BLaER1 treated with 17β-estradiol and CSF1 and Interleukin-3, amounts not matched to agents 10 nM and 100 nM (cell line): ENCODE data around the gene HLA-C.
A peak's percentile ranks its signal among the peaks of the same experiment; 100 is the strongest.
"Not testable (repeated sequence)": the region's sequence is repeated elsewhere in the genome, so short reads cannot be mapped to it uniquely, and the experiment has no call there.

Source experiments
- H3K27ac ChIP-seq, 11 experiments: shearing (Covaris generic); formaldehyde crosslinking; 2 replicates each; pipeline ENCODE4 v1.8.1; 2022
- H3K27me3 ChIP-seq, 11 experiments: shearing (Covaris generic); formaldehyde crosslinking; 2 replicates each; pipeline ENCODE4 v1.8.1; 2022
- H3K36me3 ChIP-seq, 11 experiments: shearing (Covaris generic); formaldehyde crosslinking; 2 replicates each; pipeline ENCODE4 v1.8.1; 2022
- H3K4me1 ChIP-seq, 10 experiments: shearing (Covaris generic); formaldehyde crosslinking; 2 replicates each; pipeline ENCODE4 v1.8.1; 2022
- H3K4me2 ChIP-seq, 11 experiments: shearing (Covaris generic); formaldehyde crosslinking; 2 replicates each; pipeline ENCODE4 v1.8.1; 2022
- H3K4me3 ChIP-seq, 10 experiments: shearing (Covaris generic); formaldehyde crosslinking; 2 replicates each; pipeline ENCODE4 v1.8.1; 2022
- H3K9ac ChIP-seq, 11 experiments: shearing (Covaris generic); formaldehyde crosslinking; 2 replicates each; pipeline ENCODE4 v1.8.1; 2022
- H3K9me3 ChIP-seq, 11 experiments: shearing (Covaris generic); formaldehyde crosslinking; replicated peaks in 1 of 11; 2 replicates each; pipeline ENCODE4 v1.8.1; 2022
- H4K20me1 ChIP-seq, 11 experiments: shearing (Covaris generic); formaldehyde crosslinking; 2 replicates each; pipeline ENCODE4 v1.8.1; 2022
- Cebpa-rat ChIP-seq, 11 experiments: shearing (Covaris generic); IDR thresholded peaks; 2 replicates each; pipeline ENCODE4 v1.8.1; 2022

The HLA-C gene

DNA sequence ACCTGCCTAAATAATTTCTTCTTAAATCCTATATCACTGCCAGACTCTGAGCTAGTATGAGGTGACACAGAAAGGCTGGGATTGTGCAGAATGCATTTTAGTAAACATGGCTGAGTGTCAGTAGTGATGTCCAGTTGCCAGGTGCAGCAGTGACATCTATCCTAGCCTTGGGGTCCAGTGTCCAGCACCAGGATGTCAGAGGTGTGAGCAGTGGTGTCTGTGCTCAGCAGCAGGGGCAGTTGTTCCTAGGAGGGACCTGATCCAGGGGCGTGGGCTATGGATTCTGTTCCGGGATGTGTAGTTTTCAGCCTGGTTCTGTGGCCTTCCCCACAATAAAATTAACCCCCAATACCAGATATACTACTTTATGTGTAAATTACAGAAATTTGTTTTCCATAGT, 6.0 kb downstream of the HLA-C start:
- no peak for TF ChIP-seq Cebpa-rat (IDR thresholded peaks at IDR 0.05)
- Histone ChIP-seq H3K27me3 (no peaks in the 10 kb centered on the region), H3K36me3 (peaks cover 10 to 21% (median 13%) of the 10 kb centered on the region in 11 experiments; a peak in 16 of 22 replicates), H3K9me3 (peaks cover 11 to 37% (median 23%) of the 10 kb centered on the region in 11 experiments; a peak in 20 of 22 replicates), H3K4me3 (no peak overlapping the region), H3K4me2 (no peak overlapping the region), H4K20me1 (peaks cover 0 to 23% (median 11%) of the 10 kb centered on the region in 11 experiments; a peak in 13 of 22 replicates), H3K9ac (no peak overlapping the region), H3K4me1 (peaks cover 0 to 7% (median 5%) of the 10 kb centered on the region in 10 experiments; a peak in 15 of 20 replicates), H3K27ac (no peak overlapping the region)

DNA sequence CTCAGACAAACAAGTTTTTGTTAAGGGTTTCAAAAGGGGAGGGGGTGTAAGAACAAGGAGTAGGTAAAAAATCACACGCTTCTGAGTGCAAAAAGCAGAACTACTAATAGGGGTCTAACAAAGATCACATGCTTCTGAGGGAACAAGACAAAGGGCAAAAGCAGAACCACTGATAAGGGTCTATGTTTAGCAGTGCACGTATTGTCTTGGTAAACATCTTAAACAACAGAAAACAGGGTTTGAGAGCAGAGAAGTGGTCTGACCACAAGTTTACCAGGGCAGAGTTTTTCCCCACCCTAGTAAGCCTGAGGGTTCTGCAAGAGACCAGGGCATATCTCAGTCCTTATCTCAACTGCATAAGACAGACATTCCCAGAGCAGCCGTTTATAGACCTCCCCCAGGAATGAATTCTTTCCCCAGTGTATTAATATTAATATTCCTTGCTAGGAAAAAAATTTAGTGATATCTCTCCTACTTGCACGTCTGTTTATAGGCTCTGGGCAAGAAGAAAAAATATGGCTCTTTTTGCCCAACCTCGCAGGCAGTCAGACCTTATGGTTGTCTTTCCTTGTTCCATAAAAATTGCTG, 8.5 kb downstream of the HLA-C start:
- not testable (repeated sequence) for H3K36me3 ChIP-seq, H3K27me3 ChIP-seq, H3K4me2 ChIP-seq, H3K9ac ChIP-seq, H3K27ac ChIP-seq, H4K20me1 ChIP-seq, H3K4me1 ChIP-seq, H3K4me3 ChIP-seq
- H3K9me3 ChIP-seq: peaks cover 11 to 37% (median 24%) of the 10 kb centered on the region in 11 experiments; a peak in 20 of 22 replicates

DNA sequence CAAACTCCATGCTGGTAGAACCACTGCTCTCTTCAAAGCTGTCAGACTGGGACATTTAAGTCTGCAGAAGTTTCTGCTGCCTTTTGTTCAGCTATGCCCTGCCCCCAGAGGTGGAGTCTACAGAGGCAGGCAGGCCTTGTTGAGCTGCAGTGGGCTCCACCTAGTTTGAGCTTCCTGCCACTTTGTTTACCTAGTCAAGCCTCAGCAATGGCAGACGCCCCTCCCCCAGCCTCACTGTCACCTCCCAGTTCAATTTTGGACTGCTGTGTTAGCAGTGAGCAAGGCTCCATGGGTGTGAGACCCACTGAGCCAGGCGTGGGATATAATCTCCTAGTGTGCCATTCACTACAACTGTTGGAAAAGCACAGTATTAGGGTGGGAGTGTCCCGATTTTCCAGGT, 11.9 kb downstream of the HLA-C start:
- not testable (repeated sequence) for H3K4me3 ChIP-seq, H3K4me2 ChIP-seq, H3K9ac ChIP-seq, H3K36me3 ChIP-seq, H4K20me1 ChIP-seq, H3K27me3 ChIP-seq, H3K27ac ChIP-seq, H3K4me1 ChIP-seq
- peaks cover 11 to 36% (median 24%) of the 10 kb centered on the region in 11 experiments; a peak in 20 of 22 replicates for H3K9me3 ChIP-seq

DNA sequence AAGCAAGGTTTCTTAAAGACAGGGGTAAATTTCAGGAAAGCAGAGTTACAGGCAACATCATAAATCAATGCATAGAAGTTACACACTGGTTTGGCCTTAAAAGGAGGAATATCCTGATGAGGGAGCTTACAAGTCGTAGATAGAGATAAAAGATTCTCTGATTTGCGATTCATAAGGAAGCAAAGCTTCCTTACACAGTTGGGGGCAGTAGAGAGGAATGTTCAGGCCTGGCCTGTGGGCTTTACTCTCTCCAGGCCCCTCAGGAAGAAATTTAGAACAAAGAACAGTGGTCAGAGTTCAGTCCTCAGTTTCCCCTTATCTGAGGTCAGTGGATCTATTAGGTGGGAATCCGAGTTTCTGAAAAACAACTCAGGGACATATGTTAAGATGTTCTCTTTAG, 19.3 kb downstream of the HLA-C start:
- Histone ChIP-seq H3K36me3 (no peaks in the 10 kb centered on the region), H3K27me3 (no peaks in the 10 kb centered on the region), H3K9ac (no peak overlapping the region), H4K20me1 (no peaks in the 10 kb centered on the region), H3K9me3 (peaks cover 7 to 13% (median 10%) of the 10 kb centered on the region in 11 experiments), H3K4me1 (no peaks in the 10 kb centered on the region), H3K4me3 (no peak overlapping the region), H3K27ac (no peak overlapping the region), H3K4me2 (no peak overlapping the region)
- TF ChIP-seq Cebpa-rat (IDR thresholded peaks at IDR 0.05): no peak

DNA sequence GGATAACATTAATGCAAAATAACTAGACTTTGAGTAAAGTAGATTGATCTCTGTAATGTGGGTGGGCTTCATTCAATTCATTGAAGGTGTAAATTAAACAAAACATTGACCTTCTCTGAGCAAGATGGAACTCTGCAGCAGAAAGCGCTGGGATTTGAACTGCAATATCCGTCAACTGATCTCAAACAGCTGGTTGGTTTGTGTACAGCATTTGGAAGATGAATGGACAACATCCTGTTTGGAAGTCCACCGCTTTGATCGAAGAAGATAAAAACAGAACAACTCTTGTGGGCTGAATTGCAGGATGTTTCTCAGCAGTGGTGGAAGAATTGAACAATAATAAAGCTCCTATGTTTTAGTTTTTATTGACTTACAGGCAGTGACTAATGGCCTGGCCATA, 20.6 kb downstream of the HLA-C start:
- Histone ChIP-seq H3K27ac (no peak overlapping the region), H3K4me3 (no peak overlapping the region), H4K20me1 (no peaks in the 10 kb centered on the region), H3K27me3 (no peaks in the 10 kb centered on the region), H3K4me1 (no peaks in the 10 kb centered on the region), H3K4me2 (no peak overlapping the region), H3K9me3 (peaks cover 21 to 26% (median 23%) of the 10 kb centered on the region in 11 experiments), H3K9ac (no peak overlapping the region), H3K36me3 (no peaks in the 10 kb centered on the region)
- no peak for TF ChIP-seq Cebpa-rat (IDR thresholded peaks at IDR 0.05)

DNA sequence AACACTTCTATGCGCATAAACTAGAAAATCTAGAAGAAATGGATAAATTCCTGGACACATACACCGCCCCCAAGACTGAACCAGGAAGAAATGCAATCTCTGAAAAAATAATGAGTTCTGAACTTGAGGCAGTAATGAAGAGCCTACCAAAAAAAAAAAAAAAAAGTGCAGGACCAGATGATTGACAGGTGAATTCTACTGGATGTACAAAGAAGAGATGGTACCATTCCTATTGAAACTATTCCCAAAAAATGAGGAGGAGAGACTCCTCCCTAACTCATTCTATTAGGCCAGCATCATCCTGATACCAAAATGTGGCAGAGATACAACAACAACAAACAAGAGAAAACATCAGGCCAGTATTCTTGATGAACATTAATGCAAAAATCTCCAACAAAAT, 22.7 kb downstream of the HLA-C start:
- H3K4me3 ChIP-seq: no peak overlapping the region
- no peaks in the 10 kb centered on the region for H3K4me1 ChIP-seq
- H4K20me1 ChIP-seq: no peaks in the 10 kb centered on the region
- no peak overlapping the region for H3K9ac ChIP-seq
- no peaks in the 10 kb centered on the region for H3K27me3 ChIP-seq
- H3K36me3 ChIP-seq: no peaks in the 10 kb centered on the region
- H3K9me3 ChIP-seq: peaks cover 23 to 31% (median 26%) of the 10 kb centered on the region in 11 experiments
- H3K4me2 ChIP-seq: no peak overlapping the region
- TF ChIP-seq Cebpa-rat (IDR thresholded peaks at IDR 0.05): no peak
- H3K27ac ChIP-seq: no peak overlapping the region

DNA sequence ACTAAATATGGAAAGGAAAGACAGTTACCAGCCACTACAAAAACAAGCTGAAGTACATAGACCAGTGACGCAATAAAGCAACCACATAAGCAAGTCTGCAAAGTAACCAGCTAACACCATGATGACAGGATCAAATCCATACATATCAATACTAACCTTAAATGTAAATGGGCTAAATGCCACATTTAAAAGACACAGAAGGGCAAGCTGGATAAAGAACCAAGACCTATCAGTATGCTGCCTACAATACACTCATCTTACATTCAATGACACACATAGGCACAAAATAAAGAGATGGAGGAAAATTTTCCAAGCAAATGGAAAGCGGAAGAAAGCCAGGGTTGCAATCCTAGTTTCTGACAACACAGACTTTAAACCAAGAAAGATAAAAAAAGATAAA, 24.1 kb downstream of the HLA-C start:
- no peak overlapping the region for H3K9ac ChIP-seq
- no peak for TF ChIP-seq Cebpa-rat (IDR thresholded peaks at IDR 0.05)
- no peaks in the 10 kb centered on the region for H4K20me1 ChIP-seq

DNA sequence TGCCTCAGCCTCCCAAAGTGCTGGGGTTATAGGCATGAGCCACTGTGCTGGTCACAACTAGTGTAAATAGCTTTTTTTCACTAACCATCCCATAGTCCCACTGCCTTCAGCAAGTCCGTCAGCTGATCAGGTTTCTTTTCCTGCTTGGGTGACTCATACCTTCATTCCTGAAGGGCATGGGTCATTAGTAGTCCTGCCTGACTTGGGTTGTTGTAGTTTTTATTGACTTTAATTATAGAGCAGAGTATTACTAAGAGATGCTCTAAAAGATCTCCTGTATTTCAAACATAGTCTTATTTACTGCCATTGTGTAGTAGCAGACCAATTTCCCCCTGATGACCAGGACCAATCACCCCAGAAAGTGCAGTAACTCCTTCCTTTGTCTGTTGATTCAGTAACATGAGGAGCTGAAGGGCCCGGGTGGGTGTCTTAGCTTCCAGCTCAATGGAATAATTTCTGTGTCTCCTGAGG, 25.8 kb downstream of the HLA-C start:
- no peaks in the 10 kb centered on the region for H4K20me1 ChIP-seq
- no peaks in the 10 kb centered on the region for H3K27me3 ChIP-seq
- peaks cover 23 to 31% (median 26%) of the 10 kb centered on the region in 11 experiments for H3K9me3 ChIP-seq
- no peak for TF ChIP-seq Cebpa-rat (IDR thresholded peaks at IDR 0.05)
- H3K9ac ChIP-seq: no peak overlapping the region
- no peaks in the 10 kb centered on the region for H3K36me3 ChIP-seq
- H3K27ac ChIP-seq: no peak overlapping the region
- H3K4me2 ChIP-seq: no peak overlapping the region
- no peaks in the 10 kb centered on the region for H3K4me1 ChIP-seq
- H3K4me3 ChIP-seq: no peak overlapping the region

More for the DNA sequence above, 24.1 kb downstream of the HLA-C start:
- no peak overlapping the region for H3K27ac ChIP-seq
- peaks cover 23 to 31% (median 26%) of the 10 kb centered on the region in 11 experiments for H3K9me3 ChIP-seq
- H3K27me3 ChIP-seq: no peaks in the 10 kb centered on the region
- no peak overlapping the region for H3K4me3 ChIP-seq
- H3K4me2 ChIP-seq: no peak overlapping the region
- H3K4me1 ChIP-seq: no peaks in the 10 kb centered on the region
- no peaks in the 10 kb centered on the region for H3K36me3 ChIP-seq

DNA sequence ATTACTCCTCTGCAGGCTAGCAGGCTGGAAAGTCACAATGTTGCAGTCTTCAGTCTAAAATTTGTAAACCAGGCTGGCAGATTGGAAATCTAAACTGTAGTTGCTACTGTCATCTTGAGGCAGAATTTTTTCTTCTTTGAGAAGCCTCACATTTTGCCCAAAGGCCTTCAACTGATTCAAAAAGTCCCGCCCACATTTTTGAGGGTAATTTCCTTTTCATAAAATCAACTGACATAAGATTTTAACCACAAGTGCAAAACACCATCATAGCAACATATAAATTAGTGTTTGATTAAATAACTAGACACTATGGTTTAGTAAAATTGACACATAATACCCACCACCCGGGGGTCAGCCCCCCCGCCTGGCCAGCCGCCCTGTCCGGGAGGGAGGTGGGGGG, 28.4 kb downstream of the HLA-C start:
- H3K27ac ChIP-seq: no peak overlapping the region
- no peak for TF ChIP-seq Cebpa-rat (IDR thresholded peaks at IDR 0.05)
- peaks cover 21 to 28% (median 26%) of the 10 kb centered on the region in 11 experiments for H3K9me3 ChIP-seq
- no peak overlapping the region for H3K9ac ChIP-seq
- no peaks in the 10 kb centered on the region for H3K27me3 ChIP-seq
- H3K4me1 ChIP-seq: no peaks in the 10 kb centered on the region
- H3K36me3 ChIP-seq: no peaks in the 10 kb centered on the region
- no peak overlapping the region for H3K4me3 ChIP-seq
- no peak overlapping the region for H3K4me2 ChIP-seq
- H4K20me1 ChIP-seq: no peaks in the 10 kb centered on the region

DNA sequence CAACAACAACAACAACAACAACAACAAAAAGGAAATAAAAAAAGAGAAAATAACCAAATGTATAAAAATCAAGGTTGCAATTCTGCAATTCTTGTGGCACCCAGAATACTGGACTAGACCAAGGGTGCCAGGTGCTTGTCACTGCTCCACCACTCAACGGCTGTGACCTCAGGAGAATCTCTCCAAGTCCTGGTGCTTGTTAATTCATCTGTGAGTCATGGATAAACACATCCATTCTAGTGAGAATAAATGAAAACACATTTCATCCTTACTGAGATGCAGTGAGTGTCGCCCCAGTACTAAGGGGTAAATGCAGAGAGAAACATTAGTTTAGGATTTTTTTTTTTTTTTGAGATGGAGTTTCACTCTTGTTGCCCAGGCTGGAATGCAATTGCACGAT, 32.0 kb downstream of the HLA-C start:
- no peak overlapping the region for H3K4me2 ChIP-seq
- no peak overlapping the region for H3K27ac ChIP-seq
- no peaks in the 10 kb centered on the region for H3K36me3 ChIP-seq
- no peak for TF ChIP-seq Cebpa-rat (IDR thresholded peaks at IDR 0.05)
- no peak overlapping the region for H3K9ac ChIP-seq
- 0 out of 22 replicates have a peak, but pooled peaks cover 0 to 7% (median 0%) of the 10 kb centered on the region in 11 experiments for H3K9me3 ChIP-seq
- H3K4me1 ChIP-seq: no peaks in the 10 kb centered on the region
- H3K4me3 ChIP-seq: no peak overlapping the region
- no peaks in the 10 kb centered on the region for H4K20me1 ChIP-seq
- H3K27me3 ChIP-seq: no peaks in the 10 kb centered on the region

DNA sequence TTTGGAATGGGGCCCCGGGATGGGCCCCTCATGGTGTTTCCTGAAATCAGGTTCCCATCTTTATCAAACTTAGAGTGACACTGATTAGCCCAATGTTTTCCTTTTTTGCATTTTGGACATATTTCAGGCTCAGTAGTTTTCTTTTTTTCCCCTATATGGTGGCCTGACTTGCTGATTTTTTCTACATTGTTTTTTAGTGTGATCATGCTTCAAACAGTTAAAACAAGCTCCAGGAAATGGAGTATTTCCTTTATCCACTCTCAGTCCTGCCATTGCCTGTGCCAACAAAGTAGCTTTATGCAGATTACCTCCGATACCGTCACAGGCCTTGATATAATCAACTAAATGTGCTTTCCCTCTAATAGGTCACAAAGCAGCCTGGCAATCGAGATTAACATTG, 37.8 kb downstream of the HLA-C start:
- peak overlapping the region in 5 of 11 experiments; percentile 7 to 17 (median 13); a peak in 1 of 22 replicates for H3K4me2 ChIP-seq
- not testable (repeated sequence) for H3K4me3 ChIP-seq, H4K20me1 ChIP-seq, H3K36me3 ChIP-seq, H3K27ac ChIP-seq, H3K27me3 ChIP-seq, H3K4me1 ChIP-seq, H3K9ac ChIP-seq, H3K9me3 ChIP-seq
